Uterus (tissue), 2 donors: ENCODE measurements around the gene MTMR12.

Experiments used
- POLR2A ChIP-seq, 2 donors: fragments of 450-650 bp; IDR thresholded peaks; one replicate each; pipeline ENCODE4 v1.6.1; 2016; ENCODE audit warnings: antibody characterized with exemption in 2 of 2, mild to moderate bottlenecking in 1 of 2, moderate library complexity in 1 of 2
- TF ChIP-seq, protein P1 (sequence below), 4 experiments: fragments of 200-600 bp in 2 of 4; fragments of 450-650 bp in 2 of 4; sonication (generic) in 2 of 4; IDR thresholded peaks; one replicate each; pipeline ENCODE4 v1.5.1; 2016 to 2019; ENCODE audit warnings: antibody characterized with exemption in 4 of 4, mild to moderate bottlenecking in 2 of 4, moderate library complexity in 1 of 4

DNA sequence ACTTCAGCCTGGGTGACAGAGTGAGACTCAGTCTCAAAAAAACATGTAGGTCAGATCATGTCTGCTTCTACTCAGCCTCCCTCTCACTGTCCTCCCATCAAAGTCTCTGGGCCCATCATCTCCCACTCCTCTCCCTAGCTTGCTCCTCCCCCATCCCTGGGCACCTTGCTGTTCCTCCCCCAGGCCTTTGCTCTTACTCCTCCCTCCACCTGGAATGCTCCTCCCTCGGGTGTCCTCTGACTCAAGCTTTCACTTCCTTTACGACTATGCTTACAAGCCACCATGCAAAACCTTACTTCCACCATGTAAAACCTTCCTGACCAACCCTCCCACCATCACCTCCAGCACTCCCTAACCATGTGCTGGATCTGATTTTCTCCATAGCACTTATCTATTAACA lies 51.5 kb downstream of the MTMR12 start:
- TF ChIP-seq POLR2A (IDR thresholded peaks at IDR 0.05): no peak
- TF ChIP-seq, protein P1, sequence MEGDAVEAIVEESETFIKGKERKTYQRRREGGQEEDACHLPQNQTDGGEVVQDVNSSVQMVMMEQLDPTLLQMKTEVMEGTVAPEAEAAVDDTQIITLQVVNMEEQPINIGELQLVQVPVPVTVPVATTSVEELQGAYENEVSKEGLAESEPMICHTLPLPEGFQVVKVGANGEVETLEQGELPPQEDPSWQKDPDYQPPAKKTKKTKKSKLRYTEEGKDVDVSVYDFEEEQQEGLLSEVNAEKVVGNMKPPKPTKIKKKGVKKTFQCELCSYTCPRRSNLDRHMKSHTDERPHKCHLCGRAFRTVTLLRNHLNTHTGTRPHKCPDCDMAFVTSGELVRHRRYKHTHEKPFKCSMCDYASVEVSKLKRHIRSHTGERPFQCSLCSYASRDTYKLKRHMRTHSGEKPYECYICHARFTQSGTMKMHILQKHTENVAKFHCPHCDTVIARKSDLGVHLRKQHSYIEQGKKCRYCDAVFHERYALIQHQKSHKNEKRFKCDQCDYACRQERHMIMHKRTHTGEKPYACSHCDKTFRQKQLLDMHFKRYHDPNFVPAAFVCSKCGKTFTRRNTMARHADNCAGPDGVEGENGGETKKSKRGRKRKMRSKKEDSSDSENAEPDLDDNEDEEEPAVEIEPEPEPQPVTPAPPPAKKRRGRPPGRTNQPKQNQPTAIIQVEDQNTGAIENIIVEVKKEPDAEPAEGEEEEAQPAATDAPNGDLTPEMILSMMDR (IDR thresholded peaks at IDR 0.05): no peak
